ENCODE results near the gene HTN3. TPM values are rescaled to one million over a fixed set of nuclear protein-coding genes. Genes with fewer than 3 reads are reported as not detected.
"Not testable (repeated sequence)": the region's sequence is repeated elsewhere in the genome, so short reads cannot be mapped to it uniquely, and the experiment has no call there.

HTN3 gene
- not detected in 2 replicates for total RNA-seq (2014; rRNA removed)
- Bru-seq, nascent RNA = not detected
- BruChase-seq, experiment 1, labeled RNA remaining after a 6-hour chase = not detected
- BruChase-seq, experiment 2, labeled RNA remaining after a 2-hour chase = not detected
- long read RNA-seq = 0 reads

- H4K20me1 ChIP-seq (ENCODE audit: low read length); H3K4me3 ChIP-seq (ENCODE audit: low read length); H2AFZ ChIP-seq (ENCODE audit: low read length); H3K27me3 ChIP-seq (ENCODE audit: low read length); POLR2A ChIA-PET (ENCODE audit: unreplicated experiment); CTCF ChIA-PET; H3K9me3 ChIP-seq (ENCODE audit: low read length); H3K36me3 ChIP-seq (ENCODE audit: low read depth, low read length); H3F3A ChIP-seq (ENCODE audit: low read length, unreplicated experiment); H3K4me1 ChIP-seq (ENCODE audit: insufficient read depth, low read length); H3K79me2 ChIP-seq (ENCODE audit: low read length); BruUV-seq (replicated peaks); H3K4me2 ChIP-seq (ENCODE audit: low read length); ATAC-seq; H3K9ac ChIP-seq (ENCODE audit: low read length); intact Hi-C loops (cut with micrococcal nuclease); DNase-seq; H3K27ac ChIP-seq (ENCODE audit: low read length); H3K9me2 ChIP-seq (replicated peaks; ENCODE audit: low read length): not testable (repeated sequence)
Measured at GRCh38 chr4:70028159-70028558, at the start of gene HTN3. Gene HTN3, plus strand, starts transcription at chr4:70028459. Its CDS starts 2,282 bp downstream, at chr4:70030741.

GRCh38 chr4:69984030-69984443, 44.2 kb upstream of the HTN3 start:
- BruUV-seq (replicated peaks) = no TSS peak
- ChIA-PET POLR2A (ENCODE audit: unreplicated experiment) (no interaction called here), CTCF (no interaction called here)
- H3K36me3 ChIP-seq (ENCODE audit: low read depth, low read length) = no peaks in the 10 kb centered on the region
- ATAC-seq (peak; percentile 64), DNase-seq (peak; percentile 79)
- H3K4me2 ChIP-seq (ENCODE audit: low read length) = no peak overlapping the region
- H3K9me3 ChIP-seq (ENCODE audit: low read length) = no peaks in the 10 kb centered on the region
- H3K9me2 ChIP-seq (replicated peaks; ENCODE audit: low read length) = no peaks in the 10 kb centered on the region
- TF ChIP-seq EZH2phosphoT487 (IDR thresholded peaks at IDR 0.05; ENCODE audit: borderline replicate concordance, low read length) (no peak), CTCF (conservative IDR thresholded peaks at IDR 0.05; ENCODE audit: low read depth, low read length) (no peak), EZH2 (IDR thresholded peaks at IDR 0.05; ENCODE audit: low read length, unreplicated experiment) (no peak)
- peaks cover 4% of the 10 kb centered on the region; the same call in 1 of the 2 replicates for H3K4me1 ChIP-seq (ENCODE audit: insufficient read depth, low read length)
- intact Hi-C loops (cut with micrococcal nuclease) = no loop called here
- no peak overlapping the region for H3K4me3 ChIP-seq (ENCODE audit: low read length)
- 0 out of 2 replicates have a peak, but pooled peaks cover under 1% of the 10 kb centered on the region for H3K27me3 ChIP-seq (ENCODE audit: low read length)
- no peak overlapping the region for H3K9ac ChIP-seq (ENCODE audit: low read length)
- H3K27ac ChIP-seq (ENCODE audit: low read length) = no peak overlapping the region
- H3F3A ChIP-seq (ENCODE audit: low read length, unreplicated experiment) = no peaks in the 10 kb centered on the region
- H2AFZ ChIP-seq (ENCODE audit: low read length) = peak overlapping the region; percentile 41; the same call in 1 of the 2 replicates
- H4K20me1 ChIP-seq (ENCODE audit: low read length) = no peaks in the 10 kb centered on the region
- no peaks in the 10 kb centered on the region for H3K79me2 ChIP-seq (ENCODE audit: low read length)

- Histone ChIP-seq H2AFZ (ENCODE audit: low read length) (no peak overlapping the region), H3K4me2 (ENCODE audit: low read length) (no peak overlapping the region), H3K9me3 (ENCODE audit: low read length) (no peaks in the 10 kb centered on the region), H3K9me2 (replicated peaks; ENCODE audit: low read length) (no peaks in the 10 kb centered on the region), H3K4me3 (ENCODE audit: low read length) (no peak overlapping the region), H3F3A (ENCODE audit: low read length, unreplicated experiment) (no peaks in the 10 kb centered on the region), H3K4me1 (ENCODE audit: insufficient read depth, low read length) (peaks cover 4% of the 10 kb centered on the region; the same call in 1 of the 2 replicates), H4K20me1 (ENCODE audit: low read length) (no peaks in the 10 kb centered on the region), H3K27ac (ENCODE audit: low read length) (no peak overlapping the region), H3K79me2 (ENCODE audit: low read length) (no peaks in the 10 kb centered on the region), H3K36me3 (ENCODE audit: low read depth, low read length) (no peaks in the 10 kb centered on the region), H3K27me3 (ENCODE audit: low read length) (peaks cover 14% of the 10 kb centered on the region; the same call in 1 of the 2 replicates), H3K9ac (ENCODE audit: low read length) (no peak overlapping the region)
- ChIA-PET CTCF (no interaction called here), POLR2A (ENCODE audit: unreplicated experiment) (no interaction called here)
- TF ChIP-seq CTCF (conservative IDR thresholded peaks at IDR 0.05; ENCODE audit: low read depth, low read length) = no peak
- TF ChIP-seq EZH2 (IDR thresholded peaks at IDR 0.05; ENCODE audit: low read length, unreplicated experiment) = no peak
- no peak for TF ChIP-seq EZH2phosphoT487 (IDR thresholded peaks at IDR 0.05; ENCODE audit: borderline replicate concordance, low read length)
- no peak for DNase-seq
- intact Hi-C loops (cut with micrococcal nuclease) = no loop called here
- no TSS peak for BruUV-seq (replicated peaks)
- ATAC-seq = no peak
Measured at GRCh38 chr4:69986663-69987062, 41.6 kb upstream of the HTN3 start.
